K562 (cell line): ENCODE results near the gene LHPP. TPM values are rescaled to one million over a fixed set of nuclear protein-coding genes. Genes with fewer than 3 reads are reported as not detected.
A peak's percentile ranks its signal among the peaks of the same experiment; 100 is the strongest.
"Not testable (repeated sequence)": the region's sequence is repeated elsewhere in the genome, so short reads cannot be mapped to it uniquely, and the experiment has no call there.

ENCODE experiments used
- ATAC-seq: fragments of 200-7000 bp; cut with Tn5 transposase; 3 replicates; pipeline ENCODE4 v1.9.1; 2020; ENCODE audit warnings: moderate library complexity
- BruUV-seq: library from RNA; stranded (reverse); fragments of 400-500 nt; replicated peaks from 2 replicates; lab custom pipeline; 2021; lab: Mats Ljungman, UMichigan
- CTCF ChIA-PET: fragments of 300-600 bp; formaldehyde crosslinking; extraction: SDS; loops from one replicate; lab custom pipeline; 2021; ENCODE audit warnings: low intra/inter-chr PET ratio; lab: Yijun Ruan, JAX
- POLR2A ChIA-PET: fragments of 300-600, 350-650 bp; sonication (Branson Sonifier 250); formaldehyde crosslinking; extraction: SDS; loops from one replicate; lab custom pipeline; 2021; ENCODE audit warnings: antibody characterized with exemption, inconsistent platforms; lab: Yijun Ruan, JAX
- DNase-seq, 4 experiments: peaks; one replicate each; pipeline versions ENCODE4 v3.0.0 to v3.0.0-alpha.2; 2011 to 2018; ENCODE audit warnings: low spot score in 3 of 4, mixed read lengths in 3 of 4; ENCODE audit errors: extremely low read depth in 1 of 4
- FAIRE-seq: peaks from 2 replicates; lab custom pipeline; 2011; peaks lifted over from hg19 to GRCh38; lab: Jason Lieb, UNC
- H2AFZ ChIP-seq: 2 replicates; pipeline ENCODE4 v1.6.0; 2011; ENCODE audit warnings: low read depth, low read length, control low read depth, inconsistent platforms
- H3K27ac ChIP-seq: fragments of 200-600 bp; 3 replicates; pipeline ENCODE4 v1.8.0; 2011; ENCODE audit warnings: low read depth, mild to moderate bottlenecking, control low read depth, inconsistent platforms, low read length, moderate library complexity, mixed read lengths; ENCODE audit errors: extremely low read depth
- H3K27me3 ChIP-seq, 2 experiments: fragments of 300-600 bp in 1 of 2; 2 replicates in 1 of 2; 3 replicates in 1 of 2; pipeline versions ENCODE4 v1.6.0 to v1.8.0; 2011; ENCODE audit warnings: inconsistent platforms in 2 of 2, low read length in 2 of 2, mild to moderate bottlenecking in 1 of 2, mixed read lengths in 1 of 2, moderate library complexity in 1 of 2; ENCODE audit not compliant: control insufficient read depth in 2 of 2, insufficient read depth in 2 of 2
- H3K36me3 ChIP-seq: fragments of 300-600 bp; 3 replicates; pipeline ENCODE4 v1.8.0; 2011; ENCODE audit warnings: mild to moderate bottlenecking, low read length, inconsistent platforms; ENCODE audit not compliant: control insufficient read depth, insufficient read depth
- H3K4me1 ChIP-seq, 2 experiments: fragments of 200-600 bp in 1 of 2; replicated peaks in 1 of 2; 2 replicates in 1 of 2; 3 replicates in 1 of 2; pipeline versions ENCODE4 v1.5.1 to v1.8.0; 2011; ENCODE audit warnings: inconsistent platforms in 2 of 2, low read length in 2 of 2, mild to moderate bottlenecking in 1 of 2, mixed read lengths in 1 of 2, moderate library complexity in 1 of 2; ENCODE audit not compliant: control insufficient read depth in 2 of 2, insufficient read depth in 2 of 2
- H3K4me2 ChIP-seq: 2 replicates; pipeline ENCODE4 v1.6.1; 2011; ENCODE audit warnings: low read length, control low read depth, inconsistent platforms, mixed read lengths; ENCODE audit not compliant: insufficient read depth
- H3K4me3 ChIP-seq: fragments of 200-600 bp; sonication (generic), shearing (Covaris generic); 2 replicates; pipeline ENCODE4 v1.5.1; 2016; ENCODE audit warnings: control low read depth, inconsistent platforms
- H3K79me2 ChIP-seq: fragments of 200-600 bp; 3 replicates; pipeline ENCODE4 v1.8.0; 2011; ENCODE audit warnings: low read length, inconsistent platforms; ENCODE audit not compliant: control insufficient read depth, insufficient read depth
- H3K9ac ChIP-seq, 2 experiments: 2 replicates each; pipeline versions ENCODE4 v1.6.0 to v1.6.1; 2011; ENCODE audit warnings: low read depth in 2 of 2, low read length in 2 of 2, control low read depth in 1 of 2, inconsistent platforms in 1 of 2, mild to moderate bottlenecking in 1 of 2, mixed read lengths in 1 of 2; ENCODE audit not compliant: insufficient read depth in 1 of 2
- H3K9me1 ChIP-seq: one replicate; pipeline ENCODE4 v1.6.0; 2011; ENCODE audit warnings: inconsistent platforms, mild to moderate bottlenecking, low read length, moderate library complexity; ENCODE audit not compliant: control insufficient read depth, insufficient read depth
- H3K9me3 ChIP-seq: replicated peaks from 2 replicates; pipeline ENCODE4 v1.5.1; 2011; ENCODE audit warnings: low read depth, low read length, inconsistent platforms; ENCODE audit not compliant: control insufficient read depth, insufficient read depth
- H4K20me1 ChIP-seq: replicated peaks from 2 replicates; pipeline ENCODE4 v1.6.1; 2011; ENCODE audit warnings: low read length, inconsistent platforms, mixed read lengths; ENCODE audit not compliant: control insufficient read depth, insufficient read depth
- HNRNPL ChIP-seq: fragments of 200-400 bp; formaldehyde crosslinking; IDR thresholded peaks from 2 replicates; pipeline ENCODE4 v1.6.1; 2017; ENCODE audit warnings: low read depth, mild to moderate bottlenecking, low read length
- RBFOX2 ChIP-seq: fragments of 200-400 bp; formaldehyde crosslinking; IDR thresholded peaks from 2 replicates; pipeline ENCODE4 v1.6.1; 2017; ENCODE audit warnings: low read depth, mild to moderate bottlenecking, low read length, moderate library complexity
- WGBS: fragments of 100-300 bp; shearing (Covaris generic); methylation state at CpG from one replicate; pipeline ENCODE4 v1.1.6; 2016; ENCODE audit warnings: low coverage, mixed read lengths; ENCODE audit not compliant: insufficient coverage; ENCODE audit errors: missing lambda C conversion rate; 5-methylcytosine and 5-hydroxymethylcytosine counted together
- in situ Hi-C: fragments of 300-500 bp; cut with MboI; formaldehyde crosslinking; loops from 4 replicates; pipeline ENCODE4 v1.15.0; 2018; ENCODE audit warnings: inconsistent platforms, mixed read lengths
- intact Hi-C: fragments of 100-400 bp; cut with micrococcal nuclease; formaldehyde crosslinking; loops from 2 replicates; pipeline ENCODE4 v1.14.2; 2022
- polyA plus RNA-seq, 8 experiments: library from polyadenylated mRNA; depleted of rRNA in 4 of 8; stranded (reverse) in 5 of 8; unstranded in 3 of 8; fragments of >200 nt; fragmentation: Nextera tagmentation in 2 of 8; fragmentation: Illumina TruSeq in 1 of 8; extraction: Ambion mirVana in 2 of 8; extraction: Trizol in 1 of 8; gene quantifications; 2 replicates each; pipeline versions ENCODE4 v1.2.1 to v1.2.3, GENCODE V29; 2011 to 2014; ENCODE audit warnings: inconsistent platforms in 1 of 8, missing spikeins in 1 of 8
- total RNA-seq, 7 experiments: library from RNA; depleted of rRNA in 6 of 7; stranded (reverse); fragments of >200 nt in 6 of 7; fragmentation: Illumina TruSeq in 2 of 7; extraction: Trizol in 2 of 7; gene quantifications; 2 replicates each; pipeline versions ENCODE4 v1.2.1 to v1.2.3, GENCODE V29; 2011 to 2021; ENCODE audit warnings: low replicate concordance in 1 of 7

Gene LHPP
- total and polyA plus RNA-seq, 9 of the 15 experiments (the other 6 are each of a cell fraction or from before 2014, with no cell fraction given) = 0.34 to 7.4 (median 3.0) TPM

DNA sequence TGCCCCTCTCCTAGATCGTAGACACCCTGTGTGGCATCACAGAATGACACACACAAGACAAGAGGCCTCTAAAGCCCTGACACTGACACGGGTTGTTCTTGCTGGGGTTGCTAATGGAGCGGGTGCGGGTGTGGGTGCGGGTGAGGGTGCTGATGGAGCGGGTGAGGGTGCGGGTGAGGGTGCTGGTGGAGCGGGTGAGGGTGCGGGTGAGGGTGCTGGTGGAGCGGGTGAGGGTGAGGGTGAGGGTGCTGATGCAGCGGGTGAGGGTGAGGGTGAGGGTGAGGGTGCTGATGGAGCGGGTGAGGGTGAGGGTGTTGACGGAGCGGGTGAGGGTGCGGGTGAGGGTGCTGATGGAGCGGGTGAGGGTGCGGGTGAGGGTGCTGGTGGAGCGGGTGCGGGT lies 148.6 kb downstream of the LHPP start:
- H3K36me3 ChIP-seq, H3K79me2 ChIP-seq, H3K4me3 ChIP-seq, CTCF ChIA-PET, ATAC-seq, BruUV-seq, POLR2A ChIA-PET, H3K27ac ChIP-seq, H4K20me1 ChIP-seq, H2AFZ ChIP-seq, H3K9me1 ChIP-seq, FAIRE-seq, in situ Hi-C loops, H3K9ac ChIP-seq, H3K4me2 ChIP-seq, H3K27me3 ChIP-seq, intact Hi-C loops, H3K9me3 ChIP-seq: not testable (repeated sequence)
- TF ChIP-seq RBFOX2 = 0 out of 2 replicates have a peak, but pooled peaks have one; percentile 22
- TF ChIP-seq HNRNPL = peak; percentile 98
- peaks cover 0 to 43% of the 10 kb centered on the region in 2 experiments; a peak in 3 of 5 replicates for H3K4me1 ChIP-seq
- 90% methylated on average over 3 of the region's 19 CpGs for WGBS
- DNase-seq = peak in 2 of 4 experiments; percentile 17 to 34

DNA sequence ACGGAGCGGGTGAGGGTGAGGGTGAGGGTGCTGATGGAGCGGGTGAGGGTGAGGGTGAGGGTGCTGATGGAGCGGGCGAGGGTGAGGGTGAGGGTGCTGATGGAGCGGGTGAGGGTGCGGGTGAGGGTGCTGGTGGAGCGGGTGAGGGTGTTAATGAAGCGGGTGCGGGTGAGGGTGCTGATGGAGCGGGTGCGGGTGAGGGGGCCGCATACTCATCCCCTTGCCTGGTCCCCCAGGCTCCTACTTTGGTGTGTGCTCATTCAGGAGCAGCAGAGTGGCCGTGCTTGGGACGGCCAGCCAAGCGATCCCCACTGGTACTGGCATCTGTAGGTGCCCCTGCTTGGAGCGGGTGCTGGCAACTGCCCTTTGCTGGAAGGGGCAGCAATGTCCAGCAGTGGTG lies 149.2 kb downstream of the LHPP start:
- FAIRE-seq, intact Hi-C loops, H3K4me3 ChIP-seq, ATAC-seq, BruUV-seq, in situ Hi-C loops, CTCF ChIA-PET, H3K36me3 ChIP-seq, H3K79me2 ChIP-seq, H3K4me2 ChIP-seq, H3K27ac ChIP-seq, DNase-seq, H3K9me1 ChIP-seq, H4K20me1 ChIP-seq, H3K9me3 ChIP-seq, H3K9ac ChIP-seq, POLR2A ChIA-PET, H3K27me3 ChIP-seq, H2AFZ ChIP-seq: not testable (repeated sequence)
- H3K4me1 ChIP-seq = peaks cover 0 to 41% of the 10 kb centered on the region in 2 experiments; a peak in 3 of 5 replicates
- 100% methylated on average over 1 of the region's 17 CpGs for whole genome bisulfite sequencing
